T-helper 2 cell treated with Interferon-gamma antibody and Interleukin-4, amounts not matched to agents 5 μg/mL and 100 μg/mL, for 36 hours (primary cell): ENCODE results near the gene SEC24D.

ENCODE experiments used
- DNase-seq: peaks from one replicate; pipeline ENCODE4 v3.0.0; 2021; ENCODE audit warnings: low spot score
- H3K27ac Mint-ChIP-seq: one replicate; pipeline ENCODE4 v1.8.0; 2021; ENCODE audit warnings: mild to moderate bottlenecking, mixed read lengths
- H3K27me3 Mint-ChIP-seq: one replicate; pipeline ENCODE4 v1.8.0; 2021; ENCODE audit warnings: low read depth, mixed read lengths
- H3K36me3 Mint-ChIP-seq: one replicate; pipeline ENCODE4 v1.8.0; 2021; ENCODE audit warnings: low read depth, mixed read lengths
- H3K4me1 Mint-ChIP-seq: one replicate; pipeline ENCODE4 v1.8.0; 2021; ENCODE audit warnings: low read depth, mixed read lengths
- H3K4me3 Mint-ChIP-seq: one replicate; pipeline ENCODE4 v1.8.0; 2022; ENCODE audit warnings: mild to moderate bottlenecking, moderate library complexity, mixed read lengths
- H3K9me3 Mint-ChIP-seq: one replicate; pipeline ENCODE4 v1.8.0; 2021; ENCODE audit warnings: mixed read lengths

Gene SEC24D

GRCh38 chr4:118762730-118763477 lies 73.0 kb downstream of the SEC24D start:
- H3K9me3 Mint-ChIP-seq = no peaks in the 10 kb centered on the region
- H3K36me3 Mint-ChIP-seq = peaks cover 43% of the 10 kb centered on the region
- DNase-seq = no peak
- no peaks in the 10 kb centered on the region for H3K27me3 Mint-ChIP-seq
- H3K27ac Mint-ChIP-seq = no peak overlapping the region
- H3K4me3 Mint-ChIP-seq = no peak overlapping the region
- H3K4me1 Mint-ChIP-seq = peaks cover 3% of the 10 kb centered on the region

GRCh38 chr4:118762155-118762554 lies 73.8 kb downstream of the SEC24D start:
- DNase-seq = no peak
- Mint-ChIP-seq H3K27ac (no peak overlapping the region), H3K27me3 (no peaks in the 10 kb centered on the region), H3K4me3 (no peak overlapping the region), H3K4me1 (peaks cover 3% of the 10 kb centered on the region), H3K36me3 (peaks cover 45% of the 10 kb centered on the region), H3K9me3 (no peaks in the 10 kb centered on the region)

- Mint-ChIP-seq H3K36me3 (peaks cover 39% of the 10 kb centered on the region), H3K27me3 (no peaks in the 10 kb centered on the region), H3K27ac (no peak overlapping the region), H3K9me3 (no peaks in the 10 kb centered on the region), H3K4me3 (no peak overlapping the region), H3K4me1 (peaks cover 3% of the 10 kb centered on the region)
- no peak for DNase-seq
Measured at GRCh38 chr4:118761397-118762016, 74.4 kb downstream of the SEC24D start.

GRCh38 chr4:118760493-118760892 lies 75.4 kb downstream of the SEC24D start:
- H3K4me1 Mint-ChIP-seq = peaks cover 6% of the 10 kb centered on the region
- H3K4me3 Mint-ChIP-seq = no peak overlapping the region
- H3K27me3 Mint-ChIP-seq = no peaks in the 10 kb centered on the region
- no peak for DNase-seq
- no peaks in the 10 kb centered on the region for H3K9me3 Mint-ChIP-seq
- peaks cover 39% of the 10 kb centered on the region for H3K36me3 Mint-ChIP-seq
- no peak overlapping the region for H3K27ac Mint-ChIP-seq

GRCh38 chr4:118760092-118760491 lies 75.8 kb downstream of the SEC24D start:
- no peaks in the 10 kb centered on the region for H3K27me3 Mint-ChIP-seq
- peaks cover 37% of the 10 kb centered on the region for H3K36me3 Mint-ChIP-seq
- H3K27ac Mint-ChIP-seq = no peak overlapping the region
- DNase-seq = no peak
- no peaks in the 10 kb centered on the region for H3K9me3 Mint-ChIP-seq
- peaks cover 6% of the 10 kb centered on the region for H3K4me1 Mint-ChIP-seq
- no peak overlapping the region for H3K4me3 Mint-ChIP-seq

- DNase-seq = no peak
- peaks cover 34% of the 10 kb centered on the region for H3K36me3 Mint-ChIP-seq
- H3K27me3 Mint-ChIP-seq = no peaks in the 10 kb centered on the region
- H3K27ac Mint-ChIP-seq = no peak overlapping the region
- no peak overlapping the region for H3K4me3 Mint-ChIP-seq
- no peaks in the 10 kb centered on the region for H3K9me3 Mint-ChIP-seq
- peaks cover 6% of the 10 kb centered on the region for H3K4me1 Mint-ChIP-seq
Measured at GRCh38 chr4:118759481-118759880, 76.4 kb downstream of the SEC24D start.

GRCh38 chr4:118758293-118758692 lies 77.6 kb downstream of the SEC24D start:
- Mint-ChIP-seq H3K27me3 (no peaks in the 10 kb centered on the region), H3K9me3 (no peaks in the 10 kb centered on the region), H3K4me3 (no peak overlapping the region), H3K27ac (no peak overlapping the region), H3K4me1 (peaks cover 6% of the 10 kb centered on the region), H3K36me3 (peaks cover 23% of the 10 kb centered on the region)
- DNase-seq = no peak

- no peak overlapping the region for H3K4me3 Mint-ChIP-seq
- H3K4me1 Mint-ChIP-seq = peaks cover 6% of the 10 kb centered on the region
- no peaks in the 10 kb centered on the region for H3K9me3 Mint-ChIP-seq
- DNase-seq = no peak
- H3K27ac Mint-ChIP-seq = no peak overlapping the region
- H3K27me3 Mint-ChIP-seq = no peaks in the 10 kb centered on the region
- H3K36me3 Mint-ChIP-seq = peaks cover 26% of the 10 kb centered on the region
Measured at GRCh38 chr4:118757761-118758251, 78.1 kb downstream of the SEC24D start.

GRCh38 chr4:118756958-118757357 lies 79.0 kb downstream of the SEC24D start:
- Mint-ChIP-seq H3K4me3 (no peak overlapping the region), H3K36me3 (peaks cover 25% of the 10 kb centered on the region), H3K4me1 (peaks cover 8% of the 10 kb centered on the region), H3K9me3 (no peaks in the 10 kb centered on the region), H3K27ac (no peak overlapping the region), H3K27me3 (no peaks in the 10 kb centered on the region)
- DNase-seq = no peak

GRCh38 chr4:118756429-118756828 lies 79.5 kb downstream of the SEC24D start:
- H3K27me3 Mint-ChIP-seq = no peaks in the 10 kb centered on the region
- H3K36me3 Mint-ChIP-seq = peaks cover 28% of the 10 kb centered on the region
- peaks cover 8% of the 10 kb centered on the region for H3K4me1 Mint-ChIP-seq
- H3K4me3 Mint-ChIP-seq = no peak overlapping the region
- H3K27ac Mint-ChIP-seq = no peak overlapping the region
- no peak for DNase-seq
- H3K9me3 Mint-ChIP-seq = no peaks in the 10 kb centered on the region

- Mint-ChIP-seq H3K4me3 (no peak overlapping the region), H3K36me3 (peaks cover 24% of the 10 kb centered on the region)
Measured at GRCh38 chr4:118755438-118756226, 80.3 kb downstream of the SEC24D start.

GRCh38 chr4:118754890-118755289 lies 81.0 kb downstream of the SEC24D start:
- DNase-seq = no peak
- Mint-ChIP-seq H3K4me1 (peaks cover 8% of the 10 kb centered on the region), H3K27me3 (no peaks in the 10 kb centered on the region), H3K36me3 (peaks cover 27% of the 10 kb centered on the region), H3K9me3 (no peaks in the 10 kb centered on the region), H3K4me3 (no peak overlapping the region), H3K27ac (no peak overlapping the region)

More at GRCh38 chr4:118755438-118756226, 80.3 kb downstream of the SEC24D start:
- no peak for DNase-seq
- Mint-ChIP-seq H3K27ac (no peak overlapping the region), H3K9me3 (no peaks in the 10 kb centered on the region), H3K4me1 (peaks cover 8% of the 10 kb centered on the region), H3K27me3 (no peaks in the 10 kb centered on the region)

GRCh38 chr4:118753685-118754084 lies 82.2 kb downstream of the SEC24D start:
- H3K27ac Mint-ChIP-seq = no peak overlapping the region
- no peak for DNase-seq
- peaks cover 25% of the 10 kb centered on the region for H3K36me3 Mint-ChIP-seq
- H3K4me3 Mint-ChIP-seq = no peak overlapping the region
- H3K4me1 Mint-ChIP-seq = peaks cover 5% of the 10 kb centered on the region
- no peaks in the 10 kb centered on the region for H3K9me3 Mint-ChIP-seq
- no peaks in the 10 kb centered on the region for H3K27me3 Mint-ChIP-seq

GRCh38 chr4:118753096-118753495 lies 82.8 kb downstream of the SEC24D start:
- Mint-ChIP-seq H3K4me3 (no peak overlapping the region), H3K36me3 (peaks cover 25% of the 10 kb centered on the region), H3K4me1 (peaks cover 5% of the 10 kb centered on the region), H3K27ac (no peak overlapping the region), H3K27me3 (no peaks in the 10 kb centered on the region), H3K9me3 (no peaks in the 10 kb centered on the region)
- DNase-seq = no peak
